GM19438 (cell line): ENCODE measurements around the gene DAP3.
"Not testable (repeated sequence)": the region's sequence is repeated elsewhere in the genome, so short reads cannot be mapped to it uniquely, and the experiment has no call there.

Experiments used
- ATAC-seq: cut with Tn5 transposase; IDR thresholded peaks from one replicate; pipeline ENCODE4 v1.9.1; 2021; ENCODE audit warnings: low read depth; ENCODE audit not compliant: unreplicated experiment

DAP3 gene

GRCh38 chr1:155767399-155767989, 78.6 kb downstream of the DAP3 start:
- not testable (repeated sequence) for ATAC-seq

GRCh38 chr1:155769257-155769656, 80.4 kb downstream of the DAP3 start:
- ATAC-seq, result no peak

GRCh38 chr1:155773221-155773620, 84.3 kb downstream of the DAP3 start:
- ATAC-seq, result no peak

- no peak for ATAC-seq
Measured at GRCh38 chr1:155776414-155776813, 87.5 kb downstream of the DAP3 start.

GRCh38 chr1:155777582-155777981, 88.7 kb downstream of the DAP3 start:
- ATAC-seq, result no peak
